SK-N-SH (cell line): Measurements from ENCODE around the gene SBNO1. TPM values are rescaled to one million over a fixed set of nuclear protein-coding genes. Genes with fewer than 3 reads are reported as not detected.

Experiments
- CTCF ChIA-PET: fragments of 300-600, 350-600 bp; formaldehyde crosslinking; extraction: SDS; loops from one replicate; lab custom pipeline; 2021; lab: Yijun Ruan, JAX
- POLR2A ChIA-PET: fragments of 350-600 bp; sonication (Branson Sonifier 250); formaldehyde crosslinking; extraction: SDS; loops from one replicate; lab custom pipeline; 2020; ENCODE audit warnings: antibody characterized with exemption, inconsistent platforms; lab: Yijun Ruan, JAX
- DNase-seq: peaks from one replicate; pipeline ENCODE4 v3.0.0; 2012
- H2AFZ ChIP-seq: fragments of 200-600 bp; sonication (generic); 2 replicates; pipeline ENCODE4 v1.8.1; 2016; ENCODE audit warnings: antibody characterized with exemption, mild to moderate bottlenecking, low read depth
- H3F3A ChIP-seq: fragments of 200-600 bp; sonication (generic); replicated peaks from 2 replicates; pipeline ENCODE3; 2016; ENCODE audit warnings: antibody characterized with exemption, mild to moderate bottlenecking; ENCODE audit not compliant: insufficient read depth
- H3K27ac ChIP-seq, 2 experiments: fragments of 200-500 bp in 1 of 2; fragments of 200-600 bp in 1 of 2; sonication (Bioruptor generic) in 1 of 2; sonication (generic), shearing (Covaris generic) in 1 of 2; 2 replicates each; pipeline versions ENCODE4 v1.5.1 to v1.6.1; 2014 to 2016; ENCODE audit warnings: low read depth in 2 of 2, inconsistent platforms in 1 of 2, low read length in 1 of 2, mild to moderate bottlenecking in 1 of 2, mixed read lengths in 1 of 2
- H3K27me3 ChIP-seq: fragments of 200-600 bp; sonication (generic), shearing (Covaris generic); 2 replicates; pipeline ENCODE4 v1.6.1; 2016; ENCODE audit warnings: mixed run types; ENCODE audit not compliant: insufficient read depth
- H3K36me3 ChIP-seq, 2 experiments: fragments of 200-500 bp in 1 of 2; fragments of 200-600 bp in 1 of 2; sonication (Bioruptor generic) in 1 of 2; sonication (generic) in 1 of 2; replicated peaks in 1 of 2; 2 replicates each; pipeline versions ENCODE3 to v1.5.1; 2014 to 2016; ENCODE audit warnings: low read length in 1 of 2, mild to moderate bottlenecking in 1 of 2; ENCODE audit not compliant: insufficient read depth in 2 of 2, control insufficient read depth in 1 of 2
- H3K4me1 ChIP-seq, 2 experiments: fragments of 200-500 bp in 1 of 2; fragments of 200-600 bp in 1 of 2; sonication (Bioruptor generic) in 1 of 2; sonication (generic), shearing (Covaris generic) in 1 of 2; 2 replicates each; pipeline versions ENCODE4 v1.5.1 to v1.6.1; 2014 to 2016; ENCODE audit warnings: low read depth in 1 of 2, low read length in 1 of 2, mixed run types in 1 of 2; ENCODE audit not compliant: insufficient read depth in 2 of 2, control insufficient read depth in 1 of 2
- H3K4me2 ChIP-seq: fragments of 200-600 bp; sonication (generic), shearing (Covaris generic); 2 replicates; pipeline ENCODE4 v1.6.1; 2017; ENCODE audit warnings: mixed run types
- H3K4me3 ChIP-seq, 2 experiments: fragments of 200-500 bp in 1 of 2; fragments of 200-600 bp in 1 of 2; sonication (Bioruptor generic) in 1 of 2; sonication (generic), shearing (Covaris generic) in 1 of 2; 2 replicates each; pipeline versions ENCODE4 v1.5.1 to v1.8.1; 2014 to 2016; ENCODE audit warnings: low read depth in 2 of 2, inconsistent platforms in 1 of 2, low read length in 1 of 2, mild to moderate bottlenecking in 1 of 2, mixed read lengths in 1 of 2, moderate library complexity in 1 of 2
- H3K79me2 ChIP-seq: fragments of 200-600 bp; sonication (generic); 2 replicates; pipeline ENCODE4 v1.8.1; 2017; ENCODE audit warnings: mild to moderate bottlenecking; ENCODE audit not compliant: insufficient read depth
- H3K9ac ChIP-seq: fragments of 200-600 bp; sonication (generic); 2 replicates; pipeline ENCODE4 v1.6.1; 2017; ENCODE audit warnings: mixed run types
- H3K9me2 ChIP-seq: fragments of 200-600 bp; sonication (generic); 2 replicates; pipeline ENCODE4 v1.6.1; 2017; ENCODE audit warnings: mixed run types
- H3K9me3 ChIP-seq: fragments of 200-600 bp; sonication (generic); 2 replicates; pipeline ENCODE4 v1.6.1; 2017; ENCODE audit warnings: mixed run types, mild to moderate bottlenecking, moderate library complexity
- H4K20me1 ChIP-seq: fragments of 200-600 bp; sonication (generic); 2 replicates; pipeline ENCODE4 v1.6.1; 2017; ENCODE audit warnings: mild to moderate bottlenecking, mixed run types; ENCODE audit not compliant: insufficient read depth
- CHD2 ChIP-seq: fragments of 150-350 bp; IDR thresholded peaks from 2 replicates; pipeline ENCODE4 v1.6.1; 2018; ENCODE audit warnings: low read length; ENCODE audit not compliant: partially characterized antibody
- CTCF ChIP-seq: fragments of 200-600 bp; sonication (generic); IDR thresholded peaks from 2 replicates; pipeline ENCODE4 v1.6.1; 2017; ENCODE audit warnings: antibody characterized with exemption, mild to moderate bottlenecking, moderate library complexity
- ELF1 ChIP-seq: IDR thresholded peaks from 2 replicates; pipeline ENCODE4 v1.4.0; 2012
- EP300 ChIP-seq, 2 experiments: IDR thresholded peaks; 2 replicates each; pipeline versions ENCODE4 v1.4.0 to v1.6.1; 2012; ENCODE audit warnings: borderline replicate concordance in 1 of 2, low read depth in 1 of 2, low read length in 1 of 2
- EZH2phosphoT487 ChIP-seq: fragments of 200-600 bp; sonication (generic); IDR thresholded peaks from 2 replicates; pipeline ENCODE4 v1.6.1; 2017; ENCODE audit warnings: low read depth, mixed run types, mild to moderate bottlenecking, antibody characterized with exemption, moderate library complexity, borderline replicate concordance
- FOXJ3 ChIP-seq: sonication (generic); formaldehyde crosslinking; IDR thresholded peaks from 2 replicates; pipeline ENCODE4 v1.5.1; 2020; ENCODE audit warnings: mild to moderate bottlenecking, missing genetic modification reagents
- MAX ChIP-seq: IDR thresholded peaks from 2 replicates; pipeline ENCODE4 v1.4.0; 2012; ENCODE audit warnings: low read depth
- POLR2AphosphoS5 ChIP-seq: IDR thresholded peaks from 2 replicates; pipeline ENCODE4 v1.6.1; 2012; ENCODE audit warnings: low read depth, low read length
- RCOR1 ChIP-seq: fragments of 150-350 bp; IDR thresholded peaks from 2 replicates; pipeline ENCODE4 v1.6.1; 2017; ENCODE audit warnings: antibody characterized with exemption, low read length
- SMC3 ChIP-seq: IDR thresholded peaks from 2 replicates; pipeline ENCODE4 v1.6.1; 2012; ENCODE audit warnings: low read depth, low read length, improper control_type of control experiment
- TAF1 ChIP-seq: IDR thresholded peaks from 2 replicates; pipeline ENCODE4 v1.6.1; 2012; ENCODE audit warnings: low read depth, mild to moderate bottlenecking, low read length, moderate library complexity, borderline replicate concordance
- TEAD4 ChIP-seq: IDR thresholded peaks from 2 replicates; pipeline ENCODE4 v1.4.0; 2012; ENCODE audit warnings: mild to moderate bottlenecking, borderline replicate concordance; ENCODE audit not compliant: insufficient read depth
- YY1 ChIP-seq: IDR thresholded peaks from 2 replicates; pipeline ENCODE4 v1.4.0; 2012; ENCODE audit warnings: low read depth, mild to moderate bottlenecking
- ZBTB33 ChIP-seq: IDR thresholded peaks from 2 replicates; pipeline ENCODE4 v1.4.0; 2012; ENCODE audit warnings: low read depth, borderline replicate concordance
- whole genome bisulfite sequencing: methylation state at CpG from one replicate; pipeline ENCODE4 v1.1.6; 2017; ENCODE audit warnings: low lambda C conversion rate; 5-methylcytosine and 5-hydroxymethylcytosine counted together
- polyA plus RNA-seq, 3 experiments: library from polyadenylated mRNA; depleted of rRNA; stranded (reverse); fragments of >200 nt; gene quantifications; 2 replicates each; pipeline ENCODE4 v1.2.3, GENCODE V29; 2012
- TF ChIP-seq, protein P1 (sequence below): fragments of 150-350 bp; IDR thresholded peaks from 2 replicates; pipeline ENCODE4 v1.6.1; 2016; ENCODE audit warnings: mild to moderate bottlenecking, low read depth, low read length

The SBNO1 gene
- polyA plus RNA-seq, 1 of the 3 experiments (the other 2 are of a cell fraction), result 4.5 TPM

DNA sequence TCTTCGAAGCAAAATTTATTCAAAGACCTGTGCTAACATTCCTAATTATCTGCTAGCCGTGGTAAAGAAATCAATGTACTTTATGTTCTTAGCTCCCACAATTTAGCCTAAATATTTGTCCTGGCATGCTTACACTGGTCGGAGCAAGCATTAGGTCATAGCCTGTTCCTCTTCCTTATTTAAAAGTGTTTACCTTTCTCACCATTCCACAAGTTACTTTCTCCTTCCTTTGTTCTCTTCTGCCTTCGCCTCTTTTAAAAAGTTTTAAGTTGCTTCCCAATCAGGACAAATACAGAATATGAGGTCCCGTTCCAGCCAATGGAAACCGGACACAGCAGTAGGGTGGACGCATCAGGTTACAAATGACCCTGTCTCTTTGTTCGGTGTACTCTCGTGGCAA, 104.6 kb downstream of the SBNO1 start:
- H3K79me2 ChIP-seq, result peaks cover 86% of the 10 kb centered on the region
- no peak overlapping the region for H3K4me2 ChIP-seq
- H3K9ac ChIP-seq, result no peak overlapping the region
- POLR2A ChIA-PET, result no interaction called here
- CTCF ChIA-PET, result interaction anchor here (1.2 to 1.4 kb wide), 2 partner anchors 22 to 27 kb away, joined by 3 to 4 read pairs; partner anchors contain the start of gene MPHOSPH9
- 93% methylated on average over 9 of the region's 9 CpGs for WGBS
- peaks cover 37% of the 10 kb centered on the region for H3F3A ChIP-seq
- H4K20me1 ChIP-seq, result peaks cover 20% of the 10 kb centered on the region
- no peaks in the 10 kb centered on the region for H3K9me3 ChIP-seq
- H3K36me3 ChIP-seq, result peaks cover 62 to 83% of the 10 kb centered on the region in 2 experiments
- no peaks in the 10 kb centered on the region; a peak in 1 of 4 replicates for H3K4me1 ChIP-seq
- no peaks in the 10 kb centered on the region for H3K9me2 ChIP-seq
- no peak overlapping the region for H3K27ac ChIP-seq
- H3K4me3 ChIP-seq, result no peak overlapping the region
- no peaks in the 10 kb centered on the region for H3K27me3 ChIP-seq
- no peak overlapping the region for H2AFZ ChIP-seq
- DNase-seq, result no peak
- no peak for TF ChIP-seq RCOR1
- no peak for TF ChIP-seq TAF1
- TF ChIP-seq EZH2phosphoT487, result no peak
- TF ChIP-seq CTCF, result no peak
- no peak for TF ChIP-seq EP300 (IDR thresholded peaks at IDR 0.05; ENCODE audit: borderline replicate concordance in 1 of 2, low read depth in 1 of 2, low read length in 1 of 2)

GRCh38 chr12:123258593-123258992, 106.1 kb downstream of the SBNO1 start:
- H3K4me2 ChIP-seq, result no peak overlapping the region
- CTCF ChIA-PET, result interaction anchor here (0.8 to 2.2 kb wide), 3 partner anchors 8 to 21 kb away, joined by 3 to 14 read pairs (median 4); no protein-coding TSS in a partner anchor
- peaks cover 37% of the 10 kb centered on the region for H3F3A ChIP-seq
- H3K9ac ChIP-seq, result no peak overlapping the region
- 76% methylated on average over 4 of the region's 4 CpGs for WGBS
- peaks cover 19% of the 10 kb centered on the region for H4K20me1 ChIP-seq
- POLR2A ChIA-PET, result interaction anchor here (1.6 kb wide), 2 partner anchors 8 to 10 kb away, joined by 5 to 6 read pairs; no protein-coding TSS in a partner anchor
- no peak overlapping the region for H3K27ac ChIP-seq
- peaks cover 63 to 82% of the 10 kb centered on the region in 2 experiments for H3K36me3 ChIP-seq
- no peaks in the 10 kb centered on the region for H3K27me3 ChIP-seq
- H3K4me1 ChIP-seq, result no peaks in the 10 kb centered on the region
- H3K9me3 ChIP-seq, result no peaks in the 10 kb centered on the region
- H3K4me3 ChIP-seq, result no peak overlapping the region
- H2AFZ ChIP-seq, result no peak overlapping the region
- H3K79me2 ChIP-seq, result peaks cover 85% of the 10 kb centered on the region
- DNase-seq, result no peak
- H3K9me2 ChIP-seq, result no peaks in the 10 kb centered on the region
- TF ChIP-seq YY1 (no peak), TEAD4 (no peak)
- TF ChIP-seq, all 33 proteins: peak for 0

GRCh38 chr12:123254853-123255446, 109.7 kb downstream of the SBNO1 start:
- H3K4me1 ChIP-seq, result peaks cover 0 to 3% of the 10 kb centered on the region in 2 experiments; a peak in 2 of 4 replicates
- 94% methylated on average over 5 of the region's 5 CpGs for WGBS
- H3K27me3 ChIP-seq, result no peaks in the 10 kb centered on the region
- DNase-seq, result no peak
- no peak overlapping the region for H3K27ac ChIP-seq
- peaks cover 83% of the 10 kb centered on the region for H3K79me2 ChIP-seq
- H4K20me1 ChIP-seq, result peaks cover 8% of the 10 kb centered on the region; the same call in 1 of the 2 replicates
- no peak overlapping the region for H3K4me3 ChIP-seq
- H2AFZ ChIP-seq, result no peak overlapping the region
- H3K9me2 ChIP-seq, result no peaks in the 10 kb centered on the region
- ChIA-PET POLR2A (no interaction called here), CTCF (interaction anchor here (1.6 kb wide), 1 partner anchor 17 kb away, joined by 8 read pairs; no protein-coding TSS in a partner anchor)
- peaks cover 30% of the 10 kb centered on the region for H3F3A ChIP-seq
- no peak overlapping the region for H3K4me2 ChIP-seq
- H3K36me3 ChIP-seq, result peaks cover 46 to 66% of the 10 kb centered on the region in 2 experiments
- H3K9ac ChIP-seq, result no peak overlapping the region
- no peaks in the 10 kb centered on the region for H3K9me3 ChIP-seq
- TF ChIP-seq CHD2 (no peak), TEAD4 (no peak), ELF1 (no peak), POLR2AphosphoS5 (no peak), SMC3 (no peak), ZBTB33 (no peak), FOXJ3 (CRISPR knock-in tag) (no peak), MAX (no peak)
- TF ChIP-seq, protein P1, sequence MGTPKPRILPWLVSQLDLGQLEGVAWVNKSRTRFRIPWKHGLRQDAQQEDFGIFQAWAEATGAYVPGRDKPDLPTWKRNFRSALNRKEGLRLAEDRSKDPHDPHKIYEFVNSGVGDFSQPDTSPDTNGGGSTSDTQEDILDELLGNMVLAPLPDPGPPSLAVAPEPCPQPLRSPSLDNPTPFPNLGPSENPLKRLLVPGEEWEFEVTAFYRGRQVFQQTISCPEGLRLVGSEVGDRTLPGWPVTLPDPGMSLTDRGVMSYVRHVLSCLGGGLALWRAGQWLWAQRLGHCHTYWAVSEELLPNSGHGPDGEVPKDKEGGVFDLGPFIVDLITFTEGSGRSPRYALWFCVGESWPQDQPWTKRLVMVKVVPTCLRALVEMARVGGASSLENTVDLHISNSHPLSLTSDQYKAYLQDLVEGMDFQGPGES, result no peak
